ENCODE data around the gene AXIN2.

DNA sequence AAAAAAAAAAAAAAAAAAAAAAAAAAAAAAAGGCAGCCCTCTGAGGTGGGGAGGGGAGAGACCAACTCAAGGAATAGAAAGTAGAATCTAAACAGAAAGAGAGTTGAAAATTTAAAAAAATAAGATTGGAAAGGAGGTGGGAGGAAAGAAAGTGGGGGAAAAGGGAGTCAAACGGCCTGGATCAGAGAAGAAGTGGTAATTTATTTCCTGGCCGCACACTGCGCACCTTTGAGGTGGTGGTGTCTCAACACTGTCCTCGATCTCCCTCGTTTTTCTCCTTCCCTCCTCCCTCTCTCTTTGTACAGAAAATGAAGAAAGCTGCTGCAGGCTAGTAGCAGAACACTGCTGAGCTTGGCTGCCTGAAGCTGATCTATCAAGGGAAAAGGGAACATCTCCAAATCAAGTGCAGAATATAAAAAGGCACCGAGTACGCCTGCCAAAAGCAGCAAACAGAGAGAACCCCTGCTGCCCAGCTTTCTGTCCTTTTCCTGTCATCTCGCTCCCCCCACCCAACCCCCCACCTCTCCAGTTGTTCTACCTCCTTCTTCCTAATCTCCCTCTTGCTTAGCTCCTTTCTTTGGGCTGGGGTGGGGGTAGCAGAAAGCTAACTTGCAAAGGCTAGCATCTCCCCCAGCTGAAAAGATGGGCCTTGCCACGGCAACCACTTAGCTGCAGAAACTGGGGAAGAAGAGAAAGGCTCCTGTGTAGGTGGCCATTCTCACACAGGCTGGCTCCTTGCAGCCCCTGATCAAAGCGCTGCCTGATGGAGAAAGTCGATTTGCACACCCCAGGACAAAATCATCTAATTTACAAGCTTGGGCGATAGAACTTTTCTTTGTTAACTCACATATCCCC lies 22.5 kb downstream of the AXIN2 start:
- TF ChIP-seq, protein P1, sequence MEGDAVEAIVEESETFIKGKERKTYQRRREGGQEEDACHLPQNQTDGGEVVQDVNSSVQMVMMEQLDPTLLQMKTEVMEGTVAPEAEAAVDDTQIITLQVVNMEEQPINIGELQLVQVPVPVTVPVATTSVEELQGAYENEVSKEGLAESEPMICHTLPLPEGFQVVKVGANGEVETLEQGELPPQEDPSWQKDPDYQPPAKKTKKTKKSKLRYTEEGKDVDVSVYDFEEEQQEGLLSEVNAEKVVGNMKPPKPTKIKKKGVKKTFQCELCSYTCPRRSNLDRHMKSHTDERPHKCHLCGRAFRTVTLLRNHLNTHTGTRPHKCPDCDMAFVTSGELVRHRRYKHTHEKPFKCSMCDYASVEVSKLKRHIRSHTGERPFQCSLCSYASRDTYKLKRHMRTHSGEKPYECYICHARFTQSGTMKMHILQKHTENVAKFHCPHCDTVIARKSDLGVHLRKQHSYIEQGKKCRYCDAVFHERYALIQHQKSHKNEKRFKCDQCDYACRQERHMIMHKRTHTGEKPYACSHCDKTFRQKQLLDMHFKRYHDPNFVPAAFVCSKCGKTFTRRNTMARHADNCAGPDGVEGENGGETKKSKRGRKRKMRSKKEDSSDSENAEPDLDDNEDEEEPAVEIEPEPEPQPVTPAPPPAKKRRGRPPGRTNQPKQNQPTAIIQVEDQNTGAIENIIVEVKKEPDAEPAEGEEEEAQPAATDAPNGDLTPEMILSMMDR (IDR thresholded peaks at IDR 0.05; ENCODE audit: insufficient read depth, low read length) = no peak
- TF ChIP-seq POLR2AphosphoS5 (IDR thresholded peaks at IDR 0.05; ENCODE audit: low read depth) (no peak), SPI1 (IDR thresholded peaks at IDR 0.05; ENCODE audit: borderline replicate concordance, low read depth) (no peak)
